ENCODE results near the gene SSTR4.

The SSTR4 gene

GRCh38 chr20:23058240-23058639 is 23.1 kb downstream of the SSTR4 start:
- H3K9me3 ChIP-seq (ENCODE audit: control insufficient read depth, low read length), result peaks cover 4% of the 10 kb centered on the region
- WGBS, 2 experiments (ENCODE audit: insufficient coverage in 2 of 2), result no CpG with 5 or more reads among the region's 1 CpG

GRCh38 chr20:23059001-23059400 is 23.9 kb downstream of the SSTR4 start:
- 100% methylated on average over 2 of the region's 3 CpGs for WGBS, 2 experiments (ENCODE audit: insufficient coverage in 2 of 2)

More at GRCh38 chr20:23058240-23058639, 23.1 kb downstream of the SSTR4 start:
- H3K4me1 ChIP-seq (ENCODE audit: control insufficient read depth, insufficient read depth, low read length, poor library complexity, severe bottlenecking), result peaks cover 35% of the 10 kb centered on the region
- H3K4me3 ChIP-seq (ENCODE audit: extremely low read depth, insufficient read depth, low read length, poor library complexity, severe bottlenecking), result no peak overlapping the region
- no peak overlapping the region for H3K27ac ChIP-seq (ENCODE audit: low read depth, low read length, severe bottlenecking)
- no peaks in the 10 kb centered on the region for H3K36me3 ChIP-seq (ENCODE audit: control insufficient read depth, insufficient read depth, low read length)

GRCh38 chr20:23059846-23060245 is 24.7 kb downstream of the SSTR4 start:
- Histone ChIP-seq H3K9me3 (ENCODE audit: control insufficient read depth, low read length) (peaks cover 4% of the 10 kb centered on the region), H3K4me3 (ENCODE audit: extremely low read depth, insufficient read depth, low read length, poor library complexity, severe bottlenecking) (no peak overlapping the region), H3K4me1 (ENCODE audit: control insufficient read depth, insufficient read depth, low read length, poor library complexity, severe bottlenecking) (peaks cover 35% of the 10 kb centered on the region), H3K36me3 (ENCODE audit: control insufficient read depth, insufficient read depth, low read length) (no peaks in the 10 kb centered on the region), H3K27ac (ENCODE audit: low read depth, low read length, severe bottlenecking) (no peak overlapping the region)
- 67 to 93% methylated on average over 1 to 3 of the region's 3 CpGs for WGBS, 2 experiments (ENCODE audit: insufficient coverage in 2 of 2)

More at GRCh38 chr20:23059001-23059400, 23.9 kb downstream of the SSTR4 start:
- Histone ChIP-seq H3K36me3 (ENCODE audit: control insufficient read depth, insufficient read depth, low read length) (no peaks in the 10 kb centered on the region), H3K27ac (ENCODE audit: low read depth, low read length, severe bottlenecking) (no peak overlapping the region), H3K4me3 (ENCODE audit: extremely low read depth, insufficient read depth, low read length, poor library complexity, severe bottlenecking) (no peak overlapping the region), H3K9me3 (ENCODE audit: control insufficient read depth, low read length) (peaks cover 4% of the 10 kb centered on the region), H3K4me1 (ENCODE audit: control insufficient read depth, insufficient read depth, low read length, poor library complexity, severe bottlenecking) (peaks cover 35% of the 10 kb centered on the region)

- Histone ChIP-seq H3K4me3 (ENCODE audit: extremely low read depth, insufficient read depth, low read length, poor library complexity, severe bottlenecking) (no peak overlapping the region), H3K27ac (ENCODE audit: low read depth, low read length, severe bottlenecking) (peak overlapping the region; percentile 67)
- 76 to 93% methylated on average over 2 of the region's 4 CpGs for WGBS, 2 experiments (ENCODE audit: insufficient coverage in 2 of 2)
Measured at GRCh38 chr20:23060629-23061028, 25.5 kb downstream of the SSTR4 start.

DNA sequence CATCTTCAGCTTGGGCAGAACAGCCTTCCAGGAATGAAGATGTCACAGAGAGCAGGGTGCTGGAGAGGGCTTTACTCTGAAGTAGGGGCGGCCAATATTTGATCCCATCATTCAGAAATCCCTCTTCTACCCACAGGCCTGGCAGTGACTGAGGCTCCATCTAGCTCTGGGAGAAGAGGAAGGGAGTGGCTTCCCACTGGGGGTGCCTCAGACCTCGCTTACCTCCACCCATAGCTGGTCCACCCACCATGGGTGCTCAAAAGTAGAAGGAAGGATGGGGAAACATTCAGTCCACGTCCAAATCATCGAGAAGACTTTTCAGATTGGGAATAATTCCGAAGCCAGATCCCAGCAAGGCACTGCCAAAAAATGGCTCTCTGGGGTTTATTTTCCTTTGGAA is 26.1 kb downstream of the SSTR4 start:
- H3K4me3 ChIP-seq (ENCODE audit: extremely low read depth, insufficient read depth, low read length, poor library complexity, severe bottlenecking), result no peak overlapping the region

More at GRCh38 chr20:23060629-23061028, 25.5 kb downstream of the SSTR4 start:
- H3K9me3 ChIP-seq (ENCODE audit: control insufficient read depth, low read length), result peaks cover 4% of the 10 kb centered on the region
- H3K4me1 ChIP-seq (ENCODE audit: control insufficient read depth, insufficient read depth, low read length, poor library complexity, severe bottlenecking), result peaks cover 35% of the 10 kb centered on the region
- no peaks in the 10 kb centered on the region for H3K36me3 ChIP-seq (ENCODE audit: control insufficient read depth, insufficient read depth, low read length)

DNA sequence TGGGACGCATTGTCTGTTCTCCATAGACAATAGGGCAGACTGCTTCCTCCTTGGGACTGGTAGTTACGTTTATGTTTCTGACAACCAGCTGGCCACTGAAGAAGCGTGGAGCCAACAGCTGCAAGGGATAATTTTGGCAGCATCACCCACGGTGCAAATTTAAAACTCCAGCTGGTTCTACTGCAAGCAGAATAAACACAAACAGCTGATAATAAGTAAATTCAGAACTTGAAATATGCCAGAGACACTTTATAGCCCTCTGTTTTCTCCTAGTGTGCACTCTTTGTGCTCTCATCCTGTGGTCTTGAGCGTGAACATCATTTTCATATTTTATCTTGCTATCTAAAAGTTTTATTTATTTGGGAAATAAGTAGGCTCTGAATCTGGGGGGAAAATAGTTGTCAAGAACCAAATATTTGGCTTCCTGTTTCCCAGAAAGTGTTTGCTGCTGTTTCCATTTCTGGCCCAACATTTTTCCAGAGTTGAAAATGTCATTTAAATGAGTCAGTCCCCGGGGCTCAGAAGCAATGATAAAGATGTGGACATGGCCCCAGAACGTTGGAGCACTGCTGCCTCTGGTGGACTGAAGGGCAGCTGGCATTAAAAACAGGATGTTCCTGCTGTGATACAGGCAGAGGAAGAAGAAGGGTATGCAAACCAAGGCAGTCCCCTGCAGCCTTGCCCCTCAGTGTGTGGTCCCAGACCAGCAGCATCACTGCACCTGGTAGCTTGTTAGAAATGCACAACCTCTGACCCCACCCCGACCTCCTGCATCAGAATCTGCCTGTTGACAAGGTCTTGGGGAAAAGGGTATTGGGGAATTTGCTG is 26.8 kb downstream of the SSTR4 start:
- Histone ChIP-seq H3K4me1 (ENCODE audit: control insufficient read depth, insufficient read depth, low read length, poor library complexity, severe bottlenecking) (peaks cover 42% of the 10 kb centered on the region), H3K4me3 (ENCODE audit: extremely low read depth, insufficient read depth, low read length, poor library complexity, severe bottlenecking) (no peak overlapping the region), H3K36me3 (ENCODE audit: control insufficient read depth, insufficient read depth, low read length) (no peaks in the 10 kb centered on the region), H3K27ac (ENCODE audit: low read depth, low read length, severe bottlenecking) (peak overlapping the region; percentile 67), H3K9me3 (ENCODE audit: control insufficient read depth, low read length) (peaks cover under 1% of the 10 kb centered on the region)
- 60 to 65% methylated on average over 6 of the region's 8 CpGs for WGBS, 2 experiments (ENCODE audit: insufficient coverage in 2 of 2)

More for the DNA sequence above, 26.1 kb downstream of the SSTR4 start:
- H3K27ac ChIP-seq (ENCODE audit: low read depth, low read length, severe bottlenecking), result peak overlapping the region; percentile 67
- peaks cover 4% of the 10 kb centered on the region for H3K9me3 ChIP-seq (ENCODE audit: control insufficient read depth, low read length)
- H3K4me1 ChIP-seq (ENCODE audit: control insufficient read depth, insufficient read depth, low read length, poor library complexity, severe bottlenecking), result peaks cover 41% of the 10 kb centered on the region
- WGBS, 2 experiments (ENCODE audit: insufficient coverage in 2 of 2), result 91 to 96% methylated on average over 2 to 3 of the region's 5 CpGs
- no peaks in the 10 kb centered on the region for H3K36me3 ChIP-seq (ENCODE audit: control insufficient read depth, insufficient read depth, low read length)

- peaks cover 42% of the 10 kb centered on the region for H3K4me1 ChIP-seq (ENCODE audit: control insufficient read depth, insufficient read depth, low read length, poor library complexity, severe bottlenecking)
- H3K9me3 ChIP-seq (ENCODE audit: control insufficient read depth, low read length), result no peaks in the 10 kb centered on the region
- H3K36me3 ChIP-seq (ENCODE audit: control insufficient read depth, insufficient read depth, low read length), result no peaks in the 10 kb centered on the region
- H3K27ac ChIP-seq (ENCODE audit: low read depth, low read length, severe bottlenecking), result no peak overlapping the region
- H3K4me3 ChIP-seq (ENCODE audit: extremely low read depth, insufficient read depth, low read length, poor library complexity, severe bottlenecking), result no peak overlapping the region
Measured at GRCh38 chr20:23062632-23063031, 27.5 kb downstream of the SSTR4 start.

- H3K27ac ChIP-seq (ENCODE audit: low read depth, low read length, severe bottlenecking), result no peak overlapping the region
- H3K4me1 ChIP-seq (ENCODE audit: control insufficient read depth, insufficient read depth, low read length, poor library complexity, severe bottlenecking), result peaks cover 42% of the 10 kb centered on the region
- no peaks in the 10 kb centered on the region for H3K9me3 ChIP-seq (ENCODE audit: control insufficient read depth, low read length)
- H3K4me3 ChIP-seq (ENCODE audit: extremely low read depth, insufficient read depth, low read length, poor library complexity, severe bottlenecking), result no peak overlapping the region
- no peaks in the 10 kb centered on the region for H3K36me3 ChIP-seq (ENCODE audit: control insufficient read depth, insufficient read depth, low read length)
- no CpG with 5 or more reads among the region's 3 CpGs for WGBS, 2 experiments (ENCODE audit: insufficient coverage in 2 of 2)
Measured at GRCh38 chr20:23063168-23063567, 28.1 kb downstream of the SSTR4 start.

GRCh38 chr20:23063581-23063980 is 28.5 kb downstream of the SSTR4 start:
- Histone ChIP-seq H3K4me3 (ENCODE audit: extremely low read depth, insufficient read depth, low read length, poor library complexity, severe bottlenecking) (no peak overlapping the region), H3K4me1 (ENCODE audit: control insufficient read depth, insufficient read depth, low read length, poor library complexity, severe bottlenecking) (peaks cover 42% of the 10 kb centered on the region), H3K9me3 (ENCODE audit: control insufficient read depth, low read length) (no peaks in the 10 kb centered on the region), H3K36me3 (ENCODE audit: control insufficient read depth, insufficient read depth, low read length) (no peaks in the 10 kb centered on the region), H3K27ac (ENCODE audit: low read depth, low read length, severe bottlenecking) (no peak overlapping the region)
- WGBS, 2 experiments (ENCODE audit: insufficient coverage in 2 of 2), result 60 to 63% methylated on average over 1 of the region's 2 CpGs

DNA sequence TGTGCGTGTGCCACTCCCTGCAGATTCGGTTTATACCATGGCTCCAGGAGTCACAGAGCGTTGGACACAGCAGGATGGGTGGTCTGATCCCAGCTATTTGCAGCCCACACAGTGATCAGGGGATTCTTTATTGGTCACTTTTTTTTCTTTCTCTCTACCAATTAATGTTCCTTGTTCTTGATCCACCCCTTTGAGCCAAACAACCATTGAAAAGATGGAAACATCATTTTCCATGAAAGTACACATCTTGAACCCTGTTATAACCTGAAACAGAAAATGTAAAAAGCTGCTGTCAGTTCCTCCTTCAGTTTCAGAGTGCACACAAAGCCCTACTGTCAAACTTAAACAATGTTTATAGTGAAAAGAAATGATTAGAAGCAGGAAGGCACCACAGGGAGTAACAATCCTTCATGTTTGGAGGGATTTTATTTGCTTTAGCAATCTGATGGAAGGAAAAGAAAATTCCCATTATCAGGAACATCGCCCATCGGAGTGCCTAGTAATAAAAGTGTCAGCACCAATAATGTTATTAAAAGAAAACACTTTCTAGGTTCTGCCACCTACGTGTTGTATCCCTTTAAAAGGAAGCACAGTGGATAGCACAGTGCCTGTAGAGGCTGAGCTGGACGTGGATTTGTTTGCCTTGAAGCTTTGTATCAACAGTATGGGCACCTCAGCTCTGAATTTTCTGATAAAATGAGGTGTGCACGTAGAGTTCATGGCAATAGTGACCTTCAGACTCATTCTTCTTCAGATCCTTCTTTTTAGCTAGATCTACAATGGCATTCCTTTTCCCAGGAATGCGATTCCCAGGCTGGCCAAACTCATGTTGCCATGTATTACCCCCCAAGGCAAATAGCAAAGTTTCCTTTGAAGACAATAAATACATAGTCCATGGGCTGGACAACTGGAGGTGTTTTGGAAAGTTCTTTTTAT is 30.4 kb downstream of the SSTR4 start:
- WGBS, 2 experiments (ENCODE audit: insufficient coverage in 2 of 2), result 82 to 90% methylated on average over 4 to 7 of the region's 9 CpGs
- Histone ChIP-seq H3K36me3 (ENCODE audit: control insufficient read depth, insufficient read depth, low read length) (no peaks in the 10 kb centered on the region), H3K4me3 (ENCODE audit: extremely low read depth, insufficient read depth, low read length, poor library complexity, severe bottlenecking) (no peak overlapping the region), H3K4me1 (ENCODE audit: control insufficient read depth, insufficient read depth, low read length, poor library complexity, severe bottlenecking) (peaks cover 32% of the 10 kb centered on the region), H3K9me3 (ENCODE audit: control insufficient read depth, low read length) (no peaks in the 10 kb centered on the region), H3K27ac (ENCODE audit: low read depth, low read length, severe bottlenecking) (no peak overlapping the region)
